Liver (tissue), 9 donors: ENCODE data around the gene VAC14. TPM values are rescaled to one million over a fixed set of nuclear protein-coding genes. Genes with fewer than 3 reads are reported as not detected.
A peak's percentile ranks its signal among the peaks of the same experiment; 100 is the strongest.
"Not testable (repeated sequence)": the region's sequence is repeated elsewhere in the genome, so short reads cannot be mapped to it uniquely, and the experiment has no call there.

Experiments
- DNase-seq: peaks from one replicate; pipeline ENCODE4 v3.0.0-alpha.2; 2017; ENCODE audit warnings: low spot score
- H3K27ac ChIP-seq, 2 donors: one replicate each; pipeline ENCODE4 v1.7.0; 2013; ENCODE audit warnings: inconsistent platforms in 2 of 2, low read length in 2 of 2, control low read depth in 1 of 2, low read depth in 1 of 2, mild to moderate bottlenecking in 1 of 2
- H3K27me3 ChIP-seq, 4 donors: one replicate each; pipeline versions ENCODE4 v1.6.1 to v1.7.0; 2013; ENCODE audit warnings: low read length in 3 of 4, inconsistent platforms in 1 of 4, mild to moderate bottlenecking in 1 of 4, moderate library complexity in 1 of 4; ENCODE audit not compliant: control insufficient read depth in 4 of 4, insufficient read depth in 4 of 4
- H3K36me3 ChIP-seq, 4 donors: one replicate each; pipeline versions ENCODE4 v1.6.1 to v1.7.0; 2013; ENCODE audit warnings: low read length in 3 of 4, mild to moderate bottlenecking in 3 of 4, low read depth in 1 of 4, moderate library complexity in 1 of 4; ENCODE audit not compliant: control insufficient read depth in 4 of 4, insufficient read depth in 3 of 4
- H3K4me1 ChIP-seq, 4 donors: one replicate each; pipeline versions ENCODE4 v1.6.1 to v1.7.0; 2013; ENCODE audit warnings: low read length in 3 of 4, mild to moderate bottlenecking in 3 of 4, moderate library complexity in 1 of 4; ENCODE audit not compliant: control insufficient read depth in 4 of 4, insufficient read depth in 4 of 4
- H3K4me3 ChIP-seq, 3 donors: one replicate each; pipeline versions ENCODE4 v1.6.1 to v1.7.0; 2013; ENCODE audit warnings: low read length in 3 of 3, control low read depth in 1 of 3, low read depth in 1 of 3, mild to moderate bottlenecking in 1 of 3
- H3K9ac ChIP-seq, 2 donors: one replicate each; pipeline ENCODE4 v1.7.0; 2013; ENCODE audit warnings: low read length in 2 of 2, mild to moderate bottlenecking in 2 of 2, moderate library complexity in 2 of 2, control low read depth in 1 of 2, low read depth in 1 of 2
- H3K9me3 ChIP-seq, 4 donors: one replicate each; pipeline versions ENCODE4 v1.6.1 to v1.7.0; 2013; ENCODE audit warnings: low read length in 3 of 4; ENCODE audit not compliant: control insufficient read depth in 4 of 4
- FOXA2 ChIP-seq: IDR thresholded peaks from 2 replicates; pipeline ENCODE4 v1.6.1; 2016; ENCODE audit warnings: antibody characterized with exemption
- GABPA ChIP-seq, 2 donors: IDR thresholded peaks in 1 of 2; conservative IDR thresholded peaks in 1 of 2; 2 replicates each; pipeline ENCODE4 v1.6.1; 2016; ENCODE audit warnings: antibody characterized with exemption in 2 of 2, mild to moderate bottlenecking in 1 of 2, moderate library complexity in 1 of 2
- HNF4G ChIP-seq: IDR thresholded peaks from 2 replicates; pipeline ENCODE4 v1.6.1; 2016; ENCODE audit warnings: antibody characterized with exemption
- JUND ChIP-seq, 2 donors: IDR thresholded peaks; 2 replicates each; pipeline ENCODE4 v1.6.1; 2016; ENCODE audit warnings: antibody characterized with exemption in 2 of 2
- RAD21 ChIP-seq, 2 donors: IDR thresholded peaks; 2 replicates each; pipeline ENCODE4 v1.6.1; 2016; ENCODE audit warnings: antibody characterized with exemption in 2 of 2, mild to moderate bottlenecking in 2 of 2
- SP1 ChIP-seq: IDR thresholded peaks from 2 replicates; pipeline ENCODE4 v1.6.1; 2018; ENCODE audit warnings: antibody characterized with exemption, mild to moderate bottlenecking
- YY1 ChIP-seq: IDR thresholded peaks from 2 replicates; pipeline ENCODE4 v1.6.1; 2016; ENCODE audit warnings: antibody characterized with exemption, mild to moderate bottlenecking
- WGBS: extraction: QIAGEN DNeasy Blood & Tissue Kit; methylation state at CpG from one replicate; pipeline ENCODE4 v1.1.7; 2013; 5-methylcytosine and 5-hydroxymethylcytosine counted together
- polyA plus RNA-seq, 2 donors: library from polyadenylated mRNA; stranded (reverse) in 1 of 2; unstranded in 1 of 2; fragments of 200-250 nt in 1 of 2; fragments of >200 nt in 1 of 2; fragmentation: Nextera tagmentation in 1 of 2; extraction: Ambion mirVana in 1 of 2; gene quantifications; one replicate each; pipeline versions ENCODE4 v1.2.1 to v1.2.3, GENCODE V29; 2013 to 2015
- total RNA-seq, 2 donors: library from RNA; depleted of rRNA; stranded (reverse); fragments of >200 nt; gene quantifications; one replicate each; pipeline ENCODE4 v1.2.3, GENCODE V29; 2014
- TF ChIP-seq, protein P1 (sequence below): IDR thresholded peaks from 2 replicates; pipeline ENCODE4 v1.6.1; 2016; ENCODE audit warnings: antibody characterized with exemption
- TF ChIP-seq, protein P2 (sequence below): IDR thresholded peaks from 2 replicates; pipeline ENCODE4 v1.6.1; 2016; ENCODE audit warnings: antibody characterized with exemption
- donor health status: healthy.
- donor health status: healthy.
- donor health status: healthy.
- donor health status: healthy.
- donor health status: healthy.

VAC14 gene
- total RNA-seq: 10 to 100 TPM; 17.7 to 23.3 TPM
- 10 to 100 TPM; 16.7 to 29.8 TPM for polyA plus RNA-seq

DNA sequence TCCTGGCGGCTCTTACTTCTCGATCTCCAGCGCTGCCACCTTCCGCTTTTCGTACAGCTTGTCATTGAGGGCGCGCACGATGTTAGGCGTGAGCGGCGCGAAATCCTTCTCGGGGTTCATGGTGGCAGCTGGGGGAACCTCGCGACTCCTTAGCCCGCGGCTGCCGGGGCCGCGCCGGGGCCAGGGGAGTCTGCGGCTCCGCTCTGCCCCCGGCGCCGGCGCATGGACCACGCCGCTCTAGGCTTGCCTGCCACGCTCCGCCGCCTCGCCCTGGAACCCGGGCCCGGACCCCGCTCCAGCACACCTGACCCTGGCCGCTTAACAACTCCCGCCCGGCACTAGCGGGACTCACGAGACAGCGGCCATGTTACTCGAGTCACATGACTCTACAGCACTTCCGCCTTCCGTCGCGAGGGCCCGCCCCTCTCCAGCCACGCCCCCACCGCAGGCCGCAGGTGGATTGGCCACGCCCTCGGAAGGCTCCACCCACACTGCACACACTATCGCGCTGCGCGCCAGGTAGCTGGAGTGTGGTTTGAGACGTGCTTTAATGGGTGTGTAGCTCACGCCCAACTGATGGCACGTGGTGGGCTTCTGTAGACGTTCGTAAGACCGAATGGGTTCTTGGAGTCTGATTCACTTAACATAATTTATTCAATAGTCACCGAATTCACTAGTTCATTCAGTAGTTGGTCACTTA is at the start of gene VAC14:
VAC14 (minus strand) TSS at position 378 of the 700 bp plus-strand sequence; CDS start at position 120, 258 bp downstream.
- Histone ChIP-seq H3K4me1 (peaks cover 7 to 21% (median 18%) of the 10 kb centered on the region in 4 donors), H3K36me3 (no peaks in the 10 kb centered on the region), H3K4me3 (peak within 1 kb of the TSS; percentile 55 to 92 (median 82)), H3K9ac (peak within 1 kb of the TSS; percentile 47 to 80), H3K27me3 (no peaks in the 10 kb centered on the region), H3K27ac (no peak within 1 kb of the TSS), H3K9me3 (peaks cover 0 to 7% (median 2%) of the 10 kb centered on the region in 4 donors)
- TF ChIP-seq, protein P1, sequence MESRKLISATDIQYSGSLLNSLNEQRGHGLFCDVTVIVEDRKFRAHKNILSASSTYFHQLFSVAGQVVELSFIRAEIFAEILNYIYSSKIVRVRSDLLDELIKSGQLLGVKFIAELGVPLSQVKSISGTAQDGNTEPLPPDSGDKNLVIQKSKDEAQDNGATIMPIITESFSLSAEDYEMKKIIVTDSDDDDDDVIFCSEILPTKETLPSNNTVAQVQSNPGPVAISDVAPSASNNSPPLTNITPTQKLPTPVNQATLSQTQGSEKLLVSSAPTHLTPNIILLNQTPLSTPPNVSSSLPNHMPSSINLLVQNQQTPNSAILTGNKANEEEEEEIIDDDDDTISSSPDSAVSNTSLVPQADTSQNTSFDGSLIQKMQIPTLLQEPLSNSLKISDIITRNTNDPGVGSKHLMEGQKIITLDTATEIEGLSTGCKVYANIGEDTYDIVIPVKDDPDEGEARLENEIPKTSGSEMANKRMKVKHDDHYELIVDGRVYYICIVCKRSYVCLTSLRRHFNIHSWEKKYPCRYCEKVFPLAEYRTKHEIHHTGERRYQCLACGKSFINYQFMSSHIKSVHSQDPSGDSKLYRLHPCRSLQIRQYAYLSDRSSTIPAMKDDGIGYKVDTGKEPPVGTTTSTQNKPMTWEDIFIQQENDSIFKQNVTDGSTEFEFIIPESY: peak; percentile 31
- TF ChIP-seq, protein P2, sequence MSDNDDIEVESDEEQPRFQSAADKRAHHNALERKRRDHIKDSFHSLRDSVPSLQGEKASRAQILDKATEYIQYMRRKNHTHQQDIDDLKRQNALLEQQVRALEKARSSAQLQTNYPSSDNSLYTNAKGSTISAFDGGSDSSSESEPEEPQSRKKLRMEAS: peak; percentile 71
- TF ChIP-seq YY1: peak; percentile 98
- TF ChIP-seq HNF4G: no peak
- TF ChIP-seq GABPA (IDR thresholded peaks at IDR 0.05 in 1 of 2, conservative IDR thresholded peaks at IDR 0.05 in 1 of 2): peak in 1 of 2 donors; percentile 88
- no peak for TF ChIP-seq FOXA2
- peak; percentile 57 for TF ChIP-seq SP1
- TF ChIP-seq JUND (IDR thresholded peaks at IDR 0.05): no peak
- peak in 1 of 2 donors; percentile 40 for TF ChIP-seq RAD21 (IDR thresholded peaks at IDR 0.05)
- WGBS: under 1% methylated on average over 64 of the region's 64 CpGs
- peak; percentile 99 for DNase-seq

DNA sequence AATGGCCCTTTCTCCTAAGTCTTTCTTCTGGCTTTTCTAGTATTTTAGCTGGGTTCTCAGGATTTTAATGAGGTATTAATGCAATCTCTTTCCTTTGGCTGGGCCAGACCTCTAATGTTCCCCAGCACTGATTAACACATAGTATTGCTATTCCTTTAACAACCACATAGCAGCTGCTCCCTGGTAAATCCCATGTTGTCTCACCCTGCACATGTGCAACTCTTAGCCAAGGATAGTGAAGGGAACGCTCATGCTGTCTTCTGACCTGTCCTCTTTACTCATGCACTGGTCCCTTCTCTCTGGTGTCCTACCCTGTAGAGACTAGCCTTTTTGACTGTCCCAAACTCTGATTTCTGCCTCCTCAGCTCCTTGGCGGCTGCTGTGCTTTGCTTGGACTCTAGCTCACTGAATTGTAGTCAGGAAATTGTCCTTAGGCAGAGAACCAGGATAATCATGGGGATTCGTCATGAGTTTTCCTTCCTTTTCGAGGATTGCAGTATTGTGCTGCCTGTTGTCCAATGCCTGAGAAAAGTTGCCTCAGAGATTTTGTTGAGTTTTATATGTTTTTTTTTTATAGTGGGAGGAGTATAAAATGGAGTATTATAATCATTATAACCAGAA is 22.6 kb upstream of the VAC14 start:
- H3K36me3 ChIP-seq, H3K4me3 ChIP-seq, H3K9ac ChIP-seq, DNase-seq, H3K27ac ChIP-seq, H3K4me1 ChIP-seq, H3K27me3 ChIP-seq, H3K9me3 ChIP-seq: not testable (repeated sequence)
- WGBS: 84% methylated on average over 2 of the region's 4 CpGs

DNA sequence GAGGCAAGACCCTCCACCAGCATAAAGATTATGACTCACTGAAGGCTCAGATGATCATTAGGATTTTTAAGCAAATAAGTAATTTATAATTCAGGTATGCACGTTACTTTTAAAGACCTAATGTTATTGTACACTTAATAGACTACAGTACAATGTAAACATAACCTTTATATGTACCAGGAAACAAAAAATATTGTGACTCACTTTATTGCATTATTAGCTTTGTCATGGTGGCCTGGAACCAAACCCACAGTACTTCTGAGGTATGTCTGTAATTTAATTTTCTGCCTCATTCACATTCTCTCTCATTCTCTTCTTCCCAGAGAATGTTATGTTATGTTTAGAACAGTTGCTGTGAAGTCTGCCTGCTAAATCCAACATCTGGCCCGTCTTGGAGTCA is 21.8 kb upstream of the VAC14 start:
- H3K9ac ChIP-seq, H3K4me3 ChIP-seq, H3K36me3 ChIP-seq, H3K27ac ChIP-seq, DNase-seq, H3K27me3 ChIP-seq, H3K4me1 ChIP-seq, H3K9me3 ChIP-seq: not testable (repeated sequence)
- WGBS: 36% methylated on average over 1 of the region's 2 CpGs

DNA sequence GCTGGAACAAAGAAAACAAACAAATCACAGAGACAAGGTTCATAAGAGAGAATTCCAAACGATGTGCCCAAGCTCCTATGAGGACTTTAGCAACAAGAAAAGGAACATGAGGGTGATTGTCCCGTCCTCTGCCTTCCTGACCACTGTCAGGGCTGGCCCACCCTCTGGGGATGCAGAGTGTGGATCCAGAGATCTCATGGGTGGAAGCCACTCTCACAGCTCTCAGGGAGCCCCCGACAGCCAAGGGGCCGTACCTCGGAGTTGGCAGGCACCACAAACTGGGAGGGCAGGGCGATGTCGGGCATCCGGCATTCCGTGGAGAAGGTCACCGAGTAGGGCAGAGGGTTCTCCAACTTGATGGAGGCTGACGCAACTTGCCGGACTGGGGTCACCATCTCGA is 17.1 kb upstream of the VAC14 start:
- not testable (repeated sequence) for H3K4me3 ChIP-seq, H3K27ac ChIP-seq, H3K27me3 ChIP-seq, DNase-seq, H3K4me1 ChIP-seq, H3K9me3 ChIP-seq, H3K36me3 ChIP-seq, H3K9ac ChIP-seq
- WGBS: 87% methylated on average over 11 of the region's 13 CpGs
